WTC11 (cell line): Measurements from ENCODE around the gene BMP4. TPM values are rescaled to one million over a fixed set of nuclear protein-coding genes. Genes with fewer than 3 reads are reported as not detected.
A peak's percentile ranks its signal among the peaks of the same experiment; 100 is the strongest.

ENCODE experiments used
- ATAC-seq: fragments of 200-7000 bp; cut with Tn5 transposase; 2 replicates; pipeline ENCODE4 v1.10.0; 2021; ENCODE audit warnings: mild to moderate bottlenecking, moderate library complexity
- CTCF ChIA-PET: fragments of 300-600 bp; sonication (Branson Sonifier 250); formaldehyde crosslinking; loops from one replicate; lab custom pipeline; 2021; ENCODE audit warnings: antibody characterized with exemption; lab: Charles Lee
- POLR2A ChIA-PET: fragments of 350-600 bp; sonication (Branson Sonifier 250); formaldehyde crosslinking; loops from one replicate; lab custom pipeline; 2021; ENCODE audit warnings: antibody characterized with exemption; lab: Charles Lee
- DNase-seq: peaks from one replicate; pipeline ENCODE4 v3.0.0; 2021; ENCODE audit warnings: low spot score
- H3K27ac Mint-ChIP-seq: 2 replicates; pipeline ENCODE4 v1.8.0; 2021; ENCODE audit warnings: mixed read lengths
- H3K27me3 Mint-ChIP-seq: 2 replicates; pipeline ENCODE4 v1.8.0; 2021; ENCODE audit warnings: low read depth, mild to moderate bottlenecking, moderate library complexity, mixed read lengths
- H3K36me3 Mint-ChIP-seq: 2 replicates; pipeline ENCODE4 v1.8.0; 2021; ENCODE audit warnings: mixed read lengths
- H3K4me1 Mint-ChIP-seq: 2 replicates; pipeline ENCODE4 v1.8.0; 2022; ENCODE audit warnings: mixed read lengths
- H3K4me3 Mint-ChIP-seq: 2 replicates; pipeline ENCODE4 v1.8.0; 2021; ENCODE audit warnings: mild to moderate bottlenecking, moderate library complexity, mixed read lengths
- H3K9me3 Mint-ChIP-seq: 2 replicates; pipeline ENCODE4 v1.8.0; 2021; ENCODE audit warnings: mixed read lengths
- GABPB1 ChIP-seq: sonication (generic); formaldehyde crosslinking; IDR thresholded peaks from 2 replicates; pipeline ENCODE4 v1.8.1; 2023; ENCODE audit warnings: mild to moderate bottlenecking, missing genetic modification reagents
- HMGA2 ChIP-seq: fragments of 250-450 bp; sonication (Bioruptor Pico); IDR thresholded peaks from 2 replicates; pipeline ENCODE4 v1.4.0; 2021; ENCODE audit warnings: mild to moderate bottlenecking, moderate library complexity
- MXD4 ChIP-seq: fragments of 250-450 bp; sonication (Bioruptor Pico); IDR thresholded peaks from 2 replicates; pipeline ENCODE4 v1.8.0; 2021; ENCODE audit warnings: mild to moderate bottlenecking, moderate library complexity, borderline replicate concordance
- NR2C2 ChIP-seq: sonication (generic); formaldehyde crosslinking; IDR thresholded peaks from 2 replicates; pipeline ENCODE4 v1.8.0; 2022; ENCODE audit warnings: mild to moderate bottlenecking, missing genetic modification reagents
- NR3C1 ChIP-seq: sonication (generic); formaldehyde crosslinking; conservative IDR thresholded peaks from 2 replicates; pipeline ENCODE4 v1.8.1; 2023; ENCODE audit warnings: low read depth, mild to moderate bottlenecking, missing genetic modification reagents
- PRRX2 ChIP-seq: fragments of 250-450 bp; sonication (Bioruptor Pico); IDR thresholded peaks from 2 replicates; pipeline ENCODE4 v1.8.0; 2021; ENCODE audit warnings: mild to moderate bottlenecking
- SMAD3 ChIP-seq: sonication (generic); formaldehyde crosslinking; IDR thresholded peaks from 2 replicates; pipeline ENCODE4 v1.8.0; 2022; ENCODE audit warnings: missing genetic modification reagents, mild to moderate bottlenecking, borderline replicate concordance
- TCF7 ChIP-seq: sonication (generic); formaldehyde crosslinking; IDR thresholded peaks from 2 replicates; pipeline ENCODE4 v1.8.0; 2022; ENCODE audit warnings: mild to moderate bottlenecking, low read depth, missing genetic modification reagents, moderate library complexity
- ZBTB43 ChIP-seq: sonication (generic); formaldehyde crosslinking; IDR thresholded peaks from 2 replicates; pipeline ENCODE4 v1.8.1; 2023; ENCODE audit warnings: mild to moderate bottlenecking, missing genetic modification reagents
- ZNF281 ChIP-seq: sonication (generic); formaldehyde crosslinking; IDR thresholded peaks from 2 replicates; pipeline ENCODE4 v1.8.0; 2023; ENCODE audit warnings: mild to moderate bottlenecking, missing genetic modification reagents
- ZNF416 ChIP-seq: fragments of 250-450 bp; sonication (Bioruptor Pico); IDR thresholded peaks from 2 replicates; pipeline ENCODE4 v1.9.0; 2021; ENCODE audit warnings: mild to moderate bottlenecking, inconsistent platforms
- ZNF423 ChIP-seq: fragments of 250-450 bp; sonication (Bioruptor Pico); IDR thresholded peaks from 2 replicates; pipeline ENCODE4 v2.1.2; 2022; ENCODE audit warnings: mild to moderate bottlenecking, moderate library complexity
- total RNA-seq: library from RNA; stranded (reverse); gene quantifications from 3 replicates; pipeline ENCODE4 v1.2.3, GENCODE V29; 2021
- TF ChIP-seq, protein P1 (sequence below): fragments of 250-450 bp; sonication (Bioruptor Pico); IDR thresholded peaks from 2 replicates; pipeline ENCODE4 v1.9.0; 2021; ENCODE audit warnings: mild to moderate bottlenecking, borderline replicate concordance
- TF ChIP-seq, protein P2 (sequence below): sonication (generic); formaldehyde crosslinking; IDR thresholded peaks from 2 replicates; pipeline ENCODE4 v1.8.1; 2023; ENCODE audit warnings: mild to moderate bottlenecking, missing genetic modification reagents, moderate library complexity
- TF ChIP-seq, protein P3 (sequence below): sonication (generic); formaldehyde crosslinking; IDR thresholded peaks from 2 replicates; pipeline ENCODE4 v1.8.1; 2022; ENCODE audit warnings: missing genetic modification reagents, borderline replicate concordance

BMP4 gene
- total RNA-seq, 1 experiment from 2014 or later, result 7.8 TPM

DNA sequence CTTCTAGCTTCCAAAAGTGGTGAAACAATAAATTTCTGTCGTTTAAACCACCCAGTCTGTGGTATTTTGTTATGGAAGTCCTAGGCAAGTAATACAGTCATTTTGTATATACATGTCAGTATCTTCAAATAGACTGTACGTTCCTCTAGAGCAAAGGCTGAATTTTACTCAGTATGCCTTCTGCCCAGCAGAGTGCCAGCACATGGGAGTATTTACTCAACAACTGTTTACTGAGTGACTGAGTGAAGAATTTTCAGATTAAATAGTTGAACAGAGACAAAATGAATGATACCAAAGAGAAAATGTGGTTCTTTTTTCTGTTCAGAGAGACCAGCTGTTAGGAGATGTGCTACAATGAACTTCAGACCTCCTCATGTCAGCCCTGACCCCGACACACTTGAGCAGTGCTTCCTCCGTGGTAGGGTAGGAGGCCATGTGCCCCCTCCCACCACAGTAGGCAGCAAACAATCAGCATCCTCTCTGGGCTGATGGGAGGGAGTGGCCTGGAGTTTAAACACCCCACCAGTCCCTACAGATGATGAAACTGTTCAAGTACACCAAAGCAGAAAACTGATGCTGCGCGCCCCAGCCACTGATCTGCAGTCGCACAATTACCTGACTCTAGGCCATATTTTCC, 21.7 kb downstream of the BMP4 start:
- Mint-ChIP-seq H3K4me1 (peaks cover 16% of the 10 kb centered on the region), H3K27ac (no peak overlapping the region), H3K9me3 (0 out of 2 replicates have a peak, but pooled peaks cover 4% of the 10 kb centered on the region), H3K36me3 (no peaks in the 10 kb centered on the region)
- ATAC-seq (no peak), DNase-seq (no peak)
- peak; percentile 66 for TF ChIP-seq GABPB1 (CRISPR knock-in tag)
- TF ChIP-seq, protein P1, sequence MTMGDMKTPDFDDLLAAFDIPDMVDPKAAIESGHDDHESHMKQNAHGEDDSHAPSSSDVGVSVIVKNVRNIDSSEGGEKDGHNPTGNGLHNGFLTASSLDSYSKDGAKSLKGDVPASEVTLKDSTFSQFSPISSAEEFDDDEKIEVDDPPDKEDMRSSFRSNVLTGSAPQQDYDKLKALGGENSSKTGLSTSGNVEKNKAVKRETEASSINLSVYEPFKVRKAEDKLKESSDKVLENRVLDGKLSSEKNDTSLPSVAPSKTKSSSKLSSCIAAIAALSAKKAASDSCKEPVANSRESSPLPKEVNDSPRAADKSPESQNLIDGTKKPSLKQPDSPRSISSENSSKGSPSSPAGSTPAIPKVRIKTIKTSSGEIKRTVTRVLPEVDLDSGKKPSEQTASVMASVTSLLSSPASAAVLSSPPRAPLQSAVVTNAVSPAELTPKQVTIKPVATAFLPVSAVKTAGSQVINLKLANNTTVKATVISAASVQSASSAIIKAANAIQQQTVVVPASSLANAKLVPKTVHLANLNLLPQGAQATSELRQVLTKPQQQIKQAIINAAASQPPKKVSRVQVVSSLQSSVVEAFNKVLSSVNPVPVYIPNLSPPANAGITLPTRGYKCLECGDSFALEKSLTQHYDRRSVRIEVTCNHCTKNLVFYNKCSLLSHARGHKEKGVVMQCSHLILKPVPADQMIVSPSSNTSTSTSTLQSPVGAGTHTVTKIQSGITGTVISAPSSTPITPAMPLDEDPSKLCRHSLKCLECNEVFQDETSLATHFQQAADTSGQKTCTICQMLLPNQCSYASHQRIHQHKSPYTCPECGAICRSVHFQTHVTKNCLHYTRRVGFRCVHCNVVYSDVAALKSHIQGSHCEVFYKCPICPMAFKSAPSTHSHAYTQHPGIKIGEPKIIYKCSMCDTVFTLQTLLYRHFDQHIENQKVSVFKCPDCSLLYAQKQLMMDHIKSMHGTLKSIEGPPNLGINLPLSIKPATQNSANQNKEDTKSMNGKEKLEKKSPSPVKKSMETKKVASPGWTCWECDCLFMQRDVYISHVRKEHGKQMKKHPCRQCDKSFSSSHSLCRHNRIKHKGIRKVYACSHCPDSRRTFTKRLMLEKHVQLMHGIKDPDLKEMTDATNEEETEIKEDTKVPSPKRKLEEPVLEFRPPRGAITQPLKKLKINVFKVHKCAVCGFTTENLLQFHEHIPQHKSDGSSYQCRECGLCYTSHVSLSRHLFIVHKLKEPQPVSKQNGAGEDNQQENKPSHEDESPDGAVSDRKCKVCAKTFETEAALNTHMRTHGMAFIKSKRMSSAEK, result no peak
- TF ChIP-seq ZNF423 (CRISPR knock-in tag), result no peak
- no peak for TF ChIP-seq ZNF281 (CRISPR knock-in tag)
- TF ChIP-seq PRRX2 (CRISPR knock-in tag), result no peak
- TF ChIP-seq ZBTB43, result no peak
- TF ChIP-seq SMAD3, result no peak
- TF ChIP-seq, all 79 proteins: peak for 1
- H3K27me3 Mint-ChIP-seq, result no peaks in the 10 kb centered on the region
- ChIA-PET POLR2A (no interaction called here), CTCF (interaction anchor here (1.2 kb wide), 1 partner anchor 413 kb away, joined by 3 read pairs; no protein-coding TSS in a partner anchor)
- no peak overlapping the region for H3K4me3 Mint-ChIP-seq

DNA sequence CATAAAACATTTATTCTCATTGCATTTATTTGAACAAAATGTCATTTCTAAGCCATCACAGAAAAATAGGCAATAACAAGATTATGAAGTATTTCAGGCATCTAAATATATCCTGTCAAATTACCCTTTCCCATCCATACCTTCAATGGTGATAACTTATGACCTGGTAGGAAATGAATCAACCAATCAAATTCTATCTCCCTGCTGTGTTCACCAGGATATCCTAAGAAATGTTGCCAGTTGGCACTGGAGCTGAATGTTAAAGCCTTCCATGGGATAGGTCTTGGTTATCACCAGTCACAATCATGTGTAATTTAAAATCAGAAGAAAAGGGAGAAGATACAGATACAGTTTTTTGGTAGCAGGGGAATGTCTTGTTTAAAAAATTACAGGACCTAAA, 23.7 kb downstream of the BMP4 start:
- Mint-ChIP-seq H3K27me3 (no peaks in the 10 kb centered on the region), H3K4me3 (no peak overlapping the region), H3K36me3 (no peaks in the 10 kb centered on the region), H3K27ac (no peak overlapping the region), H3K9me3 (0 out of 2 replicates have a peak, but pooled peaks cover 4% of the 10 kb centered on the region), H3K4me1 (peaks cover 6% of the 10 kb centered on the region)
- DNase-seq, result no peak
- ChIA-PET CTCF (interaction anchor here (0.8 kb wide), 1 partner anchor 68 kb away, joined by 3 read pairs; no protein-coding TSS in a partner anchor), POLR2A (no interaction called here)
- no peak for ATAC-seq
- TF ChIP-seq HMGA2 (CRISPR knock-in tag) (no peak), NR2C2 (no peak), ZNF281 (CRISPR knock-in tag) (no peak), TCF7 (no peak), MXD4 (CRISPR knock-in tag) (no peak), ZNF416 (CRISPR knock-in tag) (no peak), NR3C1 (CRISPR knock-in tag) (no peak)
- TF ChIP-seq, protein P2, sequence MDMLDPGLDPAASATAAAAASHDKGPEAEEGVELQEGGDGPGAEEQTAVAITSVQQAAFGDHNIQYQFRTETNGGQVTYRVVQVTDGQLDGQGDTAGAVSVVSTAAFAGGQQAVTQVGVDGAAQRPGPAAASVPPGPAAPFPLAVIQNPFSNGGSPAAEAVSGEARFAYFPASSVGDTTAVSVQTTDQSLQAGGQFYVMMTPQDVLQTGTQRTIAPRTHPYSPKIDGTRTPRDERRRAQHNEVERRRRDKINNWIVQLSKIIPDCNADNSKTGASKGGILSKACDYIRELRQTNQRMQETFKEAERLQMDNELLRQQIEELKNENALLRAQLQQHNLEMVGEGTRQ (CRISPR knock-in tag), result no peak
- TF ChIP-seq, protein P1, result no peak
- TF ChIP-seq, protein P3, sequence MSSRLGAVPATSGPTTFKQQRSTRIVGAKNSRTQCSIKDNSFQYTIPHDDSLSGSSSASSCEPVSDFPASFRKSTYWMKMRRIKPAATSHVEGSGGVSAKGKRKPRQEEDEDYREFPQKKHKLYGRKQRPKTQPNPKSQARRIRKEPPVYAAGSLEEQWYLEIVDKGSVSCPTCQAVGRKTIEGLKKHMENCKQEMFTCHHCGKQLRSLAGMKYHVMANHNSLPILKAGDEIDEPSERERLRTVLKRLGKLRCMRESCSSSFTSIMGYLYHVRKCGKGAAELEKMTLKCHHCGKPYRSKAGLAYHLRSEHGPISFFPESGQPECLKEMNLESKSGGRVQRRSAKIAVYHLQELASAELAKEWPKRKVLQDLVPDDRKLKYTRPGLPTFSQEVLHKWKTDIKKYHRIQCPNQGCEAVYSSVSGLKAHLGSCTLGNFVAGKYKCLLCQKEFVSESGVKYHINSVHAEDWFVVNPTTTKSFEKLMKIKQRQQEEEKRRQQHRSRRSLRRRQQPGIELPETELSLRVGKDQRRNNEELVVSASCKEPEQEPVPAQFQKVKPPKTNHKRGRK, result no peak
